DND-41 (cell line): Measurements from ENCODE around the gene RBMS1.

Experiments
- ATAC-seq: fragments of 200-7000 bp; cut with Tn5 transposase; 3 replicates; pipeline ENCODE4 v1.9.1; 2021; ENCODE audit warnings: low read depth; ENCODE audit not compliant: insufficient read depth
- DNase-seq: peaks from one replicate; pipeline ENCODE4 v3.0.0-alpha.2; 2020
- H2AFZ ChIP-seq: 2 replicates; pipeline ENCODE4 v1.6.0; 2012; ENCODE audit warnings: low read depth, low read length
- H3K27ac ChIP-seq: 2 replicates; pipeline ENCODE4 v1.5.1; 2012; ENCODE audit warnings: low read length, inconsistent platforms
- H3K27me3 ChIP-seq: fragments of 200-600 bp; sonication (generic); 2 replicates; pipeline ENCODE4 v1.6.0; 2012; ENCODE audit warnings: low read length, mild to moderate bottlenecking, inconsistent platforms; ENCODE audit not compliant: insufficient read depth, poor library complexity
- H3K36me3 ChIP-seq: 2 replicates; pipeline ENCODE4 v1.5.1; 2012; ENCODE audit warnings: low read length, inconsistent platforms; ENCODE audit not compliant: insufficient read depth
- H3K4me1 ChIP-seq: 2 replicates; pipeline ENCODE4 v1.5.1; 2012; ENCODE audit warnings: mild to moderate bottlenecking, low read length; ENCODE audit not compliant: insufficient read depth
- H3K4me2 ChIP-seq: 2 replicates; pipeline ENCODE4 v1.6.0; 2012; ENCODE audit warnings: mild to moderate bottlenecking, moderate library complexity, low read length, inconsistent platforms; ENCODE audit not compliant: insufficient read depth
- H3K4me3 ChIP-seq, 2 experiments: fragments of 200-600 bp in 1 of 2; shearing (Covaris generic) in 1 of 2; 2 replicates each; pipeline ENCODE4 v1.5.1; 2012 to 2016; ENCODE audit warnings: inconsistent platforms in 2 of 2, low read length in 2 of 2, mild to moderate bottlenecking in 2 of 2, low read depth in 1 of 2, moderate library complexity in 1 of 2
- H3K79me2 ChIP-seq: 2 replicates; pipeline ENCODE4 v1.6.0; 2012; ENCODE audit warnings: low read length, inconsistent platforms; ENCODE audit not compliant: insufficient read depth
- H3K9ac ChIP-seq: 2 replicates; pipeline ENCODE4 v1.6.0; 2012; ENCODE audit warnings: low read depth, mild to moderate bottlenecking, inconsistent platforms, low read length, moderate library complexity
- H3K9me3 ChIP-seq: 2 replicates; pipeline ENCODE4 v1.5.1; 2012; ENCODE audit warnings: low read length, moderate library complexity, mild to moderate bottlenecking, inconsistent platforms; ENCODE audit not compliant: insufficient read depth, severe bottlenecking
- H4K20me1 ChIP-seq: 2 replicates; pipeline ENCODE4 v1.6.0; 2012; ENCODE audit warnings: low read length; ENCODE audit not compliant: insufficient read depth
- CTCF ChIP-seq: IDR thresholded peaks from 2 replicates; pipeline ENCODE4 v1.5.1; 2012; ENCODE audit warnings: borderline replicate concordance, low read length, moderate library complexity, mild to moderate bottlenecking; ENCODE audit not compliant: poor library complexity, severe bottlenecking; ENCODE audit errors: extremely low read depth
- EZH2 ChIP-seq: IDR thresholded peaks from 3 replicates; pipeline ENCODE4 v1.6.1; 2012; ENCODE audit warnings: borderline replicate concordance, low read depth, mild to moderate bottlenecking, moderate library complexity, low read length, inconsistent platforms; ENCODE audit not compliant: severe bottlenecking

Gene RBMS1

GRCh38 chr2:160538115-160538514 is 44.5 kb upstream of the RBMS1 start:
- Histone ChIP-seq H4K20me1 (no peaks in the 10 kb centered on the region), H3K4me3 (no peak overlapping the region), H2AFZ (no peak overlapping the region), H3K9ac (no peak overlapping the region), H3K27ac (no peak overlapping the region), H3K4me2 (no peak overlapping the region), H3K4me1 (no peaks in the 10 kb centered on the region), H3K36me3 (no peaks in the 10 kb centered on the region), H3K27me3 (no peaks in the 10 kb centered on the region), H3K9me3 (no peaks in the 10 kb centered on the region), H3K79me2 (no peaks in the 10 kb centered on the region)
- TF ChIP-seq EZH2 (no peak), CTCF (no peak)
- no peak for ATAC-seq
- no peak for DNase-seq

GRCh38 chr2:160534996-160535395 is 41.4 kb upstream of the RBMS1 start:
- no peak for ATAC-seq
- no peak overlapping the region for H3K4me2 ChIP-seq
- DNase-seq, result no peak

GRCh38 chr2:160534249-160534648 is 40.6 kb upstream of the RBMS1 start:
- Histone ChIP-seq H3K9ac (no peak overlapping the region), H4K20me1 (no peaks in the 10 kb centered on the region), H3K36me3 (no peaks in the 10 kb centered on the region), H3K4me1 (no peaks in the 10 kb centered on the region), H3K4me2 (no peak overlapping the region), H3K4me3 (no peak overlapping the region), H3K27me3 (no peaks in the 10 kb centered on the region), H3K79me2 (no peaks in the 10 kb centered on the region), H3K27ac (no peak overlapping the region), H2AFZ (no peak overlapping the region), H3K9me3 (no peaks in the 10 kb centered on the region)
- DNase-seq (no peak), ATAC-seq (no peak)
- TF ChIP-seq CTCF (no peak), EZH2 (no peak)

More at GRCh38 chr2:160534996-160535395, 41.4 kb upstream of the RBMS1 start:
- no peaks in the 10 kb centered on the region for H3K79me2 ChIP-seq
- no peak overlapping the region for H3K4me3 ChIP-seq
- H3K4me1 ChIP-seq, result no peaks in the 10 kb centered on the region
- H3K9ac ChIP-seq, result no peak overlapping the region
- no peak overlapping the region for H2AFZ ChIP-seq
- no peaks in the 10 kb centered on the region for H3K9me3 ChIP-seq
- no peaks in the 10 kb centered on the region for H4K20me1 ChIP-seq
- TF ChIP-seq CTCF, result no peak
- H3K27ac ChIP-seq, result no peak overlapping the region
- no peaks in the 10 kb centered on the region for H3K36me3 ChIP-seq
- H3K27me3 ChIP-seq, result no peaks in the 10 kb centered on the region

- Histone ChIP-seq H3K36me3 (no peaks in the 10 kb centered on the region), H3K79me2 (no peaks in the 10 kb centered on the region), H3K4me2 (no peak overlapping the region), H3K27ac (no peak overlapping the region), H4K20me1 (no peaks in the 10 kb centered on the region), H3K27me3 (no peaks in the 10 kb centered on the region), H3K9ac (no peak overlapping the region), H3K4me1 (no peaks in the 10 kb centered on the region), H3K9me3 (no peaks in the 10 kb centered on the region), H2AFZ (no peak overlapping the region), H3K4me3 (no peak overlapping the region)
- ATAC-seq (no peak), DNase-seq (no peak)
- TF ChIP-seq EZH2, result no peak
- no peak for TF ChIP-seq CTCF
Observed at GRCh38 chr2:160533482-160533881, 39.9 kb upstream of the RBMS1 start.
